Fibroblast of lung (primary cell): ENCODE data around the gene GET4. TPM values are rescaled to one million over a fixed set of nuclear protein-coding genes. Genes with fewer than 3 reads are reported as not detected.
"Not testable (repeated sequence)": the region's sequence is repeated elsewhere in the genome, so short reads cannot be mapped to it uniquely, and the experiment has no call there.

Experiments used
- DNase-seq, 2 donors: peaks; one replicate each; pipeline versions ENCODE4 v3.0.0 to v3.0.0-alpha.2; 2010; ENCODE audit warnings: low read depth in 2 of 2
- H2AFZ ChIP-seq: 2 replicates; pipeline ENCODE4 v1.5.1; 2012; ENCODE audit warnings: low read length, control low read depth, inconsistent platforms
- H3K27ac ChIP-seq: 2 replicates; pipeline ENCODE4 v1.5.1; 2011; ENCODE audit warnings: low read length, control low read depth; ENCODE audit not compliant: insufficient read depth
- H3K27me3 ChIP-seq: 2 replicates; pipeline ENCODE4 v1.5.1; 2011; ENCODE audit warnings: mild to moderate bottlenecking, low read length; ENCODE audit not compliant: control insufficient read depth, insufficient read depth
- H3K36me3 ChIP-seq: 2 replicates; pipeline ENCODE4 v1.5.1; 2011; ENCODE audit warnings: low read length; ENCODE audit not compliant: control insufficient read depth, insufficient read depth
- H3K4me1 ChIP-seq: 2 replicates; pipeline ENCODE4 v1.5.1; 2011; ENCODE audit warnings: low read length; ENCODE audit not compliant: control insufficient read depth, insufficient read depth; ENCODE audit errors: extremely low read depth
- H3K4me2 ChIP-seq: 2 replicates; pipeline ENCODE4 v1.5.1; 2011; ENCODE audit warnings: low read length, control low read depth; ENCODE audit not compliant: insufficient read depth; ENCODE audit errors: extremely low read depth
- H3K4me3 ChIP-seq, 4 experiments: fragments of 200-600 bp in 1 of 4; sonication (generic) in 1 of 4; replicated peaks in 1 of 4; 2 replicates each; pipeline ENCODE4 v1.5.1; 2011 to 2016; ENCODE audit warnings: low read length in 4 of 4, low read depth in 3 of 4, mild to moderate bottlenecking in 3 of 4, control low read depth in 2 of 4, inconsistent platforms in 1 of 4, mixed read lengths in 1 of 4; ENCODE audit not compliant: insufficient read depth in 1 of 4; ENCODE audit errors: control extremely low read depth in 1 of 4
- H3K79me2 ChIP-seq: 2 replicates; pipeline ENCODE4 v1.5.1; 2012; ENCODE audit warnings: mild to moderate bottlenecking, low read length, inconsistent platforms; ENCODE audit not compliant: control insufficient read depth, insufficient read depth
- H3K9ac ChIP-seq: 2 replicates; pipeline ENCODE4 v1.5.1; 2011; ENCODE audit warnings: mild to moderate bottlenecking, low read length, control low read depth; ENCODE audit not compliant: insufficient read depth
- H3K9me3 ChIP-seq: 2 replicates; pipeline ENCODE4 v1.5.1; 2012; ENCODE audit warnings: low read depth, low read length; ENCODE audit not compliant: control insufficient read depth, insufficient read depth
- H4K20me1 ChIP-seq: 2 replicates; pipeline ENCODE4 v1.5.1; 2011; ENCODE audit warnings: low read length; ENCODE audit not compliant: control insufficient read depth, insufficient read depth; ENCODE audit errors: extremely low read depth
- CTCF ChIP-seq, 2 donors: IDR thresholded peaks in 1 of 2; conservative IDR thresholded peaks in 1 of 2; 1 replicate in 1 of 2; 2 replicates in 1 of 2; pipeline ENCODE4 v1.5.1; 2011 to 2012; ENCODE audit warnings: low read length in 2 of 2, control low read depth in 1 of 2, inconsistent platforms in 1 of 2, low read depth in 1 of 2, mild to moderate bottlenecking in 1 of 2
- EZH2 ChIP-seq: IDR thresholded peaks from 2 replicates; pipeline ENCODE4 v1.5.1; 2012; ENCODE audit warnings: low read length, control low read depth, mild to moderate bottlenecking; ENCODE audit errors: missing control alignments
- polyA plus RNA-seq, 2 donors: library from polyadenylated mRNA; depleted of rRNA in 1 of 2; stranded (reverse) in 1 of 2; unstranded in 1 of 2; fragments of >200 nt; gene quantifications; 2 replicates each; pipeline ENCODE4 v1.2.1, GENCODE V29; 2011 to 2012; ENCODE audit warnings: missing spikeins in 1 of 2
- total RNA-seq: library from RNA; depleted of rRNA; stranded (reverse); fragments of >200 nt; gene quantifications from 2 replicates; pipeline ENCODE4 v1.2.1, GENCODE V29; 2014

GET4 gene
- total and polyA plus RNA-seq, 2 donors (not counting 1 experiment from before 2014, with no cell fraction given): 13.4 to 23.1 TPM

GRCh38 chr7:871900-872537 lies 4.3 kb upstream of the GET4 start:
- Histone ChIP-seq H3K9ac (no peak overlapping the region), H3K4me1 (peaks cover 10% of the 10 kb centered on the region), H3K27me3 (no peaks in the 10 kb centered on the region), H3K27ac (no peak overlapping the region), H3K9me3 (no peaks in the 10 kb centered on the region), H3K36me3 (peaks cover 21% of the 10 kb centered on the region), H3K4me2 (no peak overlapping the region), H3K4me3 (no peak overlapping the region), H3K79me2 (peaks cover 16% of the 10 kb centered on the region), H4K20me1 (no peaks in the 10 kb centered on the region), H2AFZ (no peak overlapping the region)
- no peak for DNase-seq
- TF ChIP-seq EZH2: no peak
- TF ChIP-seq CTCF (conservative IDR thresholded peaks at IDR 0.05 in 1 of 2, IDR thresholded peaks at IDR 0.05 in 1 of 2; ENCODE audit: low read depth in 1 of 2, low read length in 2 of 2): no peak

GRCh38 chr7:872685-873084 lies 3.7 kb upstream of the GET4 start:
- Histone ChIP-seq H3K79me2 (peaks cover 20% of the 10 kb centered on the region), H3K36me3 (peaks cover 21% of the 10 kb centered on the region)
- not testable (repeated sequence) for H3K4me3 ChIP-seq, H3K4me1 ChIP-seq, H3K27me3 ChIP-seq, DNase-seq, H3K4me2 ChIP-seq, H3K9ac ChIP-seq, H2AFZ ChIP-seq, H4K20me1 ChIP-seq, H3K27ac ChIP-seq, H3K9me3 ChIP-seq

GRCh38 chr7:873367-874002 lies 2.9 kb upstream of the GET4 start:
- H2AFZ ChIP-seq: no peak overlapping the region

More at GRCh38 chr7:873367-874002, 2.9 kb upstream of the GET4 start:
- Histone ChIP-seq H3K9me3 (no peaks in the 10 kb centered on the region), H3K4me2 (no peak overlapping the region), H3K36me3 (peaks cover 15% of the 10 kb centered on the region), H3K79me2 (peaks cover 22% of the 10 kb centered on the region), H4K20me1 (no peaks in the 10 kb centered on the region), H3K4me3 (no peak overlapping the region), H3K27ac (no peak overlapping the region), H3K4me1 (no peaks in the 10 kb centered on the region), H3K27me3 (no peaks in the 10 kb centered on the region), H3K9ac (no peak overlapping the region)
- TF ChIP-seq EZH2 (no peak), CTCF (conservative IDR thresholded peaks at IDR 0.05 in 1 of 2, IDR thresholded peaks at IDR 0.05 in 1 of 2; ENCODE audit: low read depth in 1 of 2, low read length in 2 of 2) (peak; percentile 78 to 98)
- DNase-seq: peak; percentile 57 to 83
